Right lobe of liver (tissue), 4 donors: ENCODE data around the gene PCDHB4.

Experiments
- CTCF ChIP-seq, 4 donors: fragments of 200-600 bp in 3 of 4; fragments of 450-650 bp in 1 of 4; IDR thresholded peaks; one replicate each; pipeline versions ENCODE4 v1.5.1 to v1.8.0; 2016 to 2022; ENCODE audit warnings: antibody characterized with exemption in 4 of 4, mild to moderate bottlenecking in 2 of 4
- POLR2A ChIP-seq: fragments of 450-650 bp; IDR thresholded peaks from one replicate; pipeline ENCODE4 v1.6.1; 2017; ENCODE audit warnings: antibody characterized with exemption, mild to moderate bottlenecking
- donor health status: DM: no; HTN: no; CAD: no.
- donor health status: DM: no; HTN: no; CAD: no.
- donor health status: DM: no; HTN: yes; CAD: no.

GRCh38 chr5:141150993-141151325 lies 29.3 kb downstream of the PCDHB4 start:
- TF ChIP-seq CTCF (IDR thresholded peaks at IDR 0.05) (no peak), POLR2A (no peak)
